NOMO-1 (cell line): ENCODE results near the gene TEX29.

Experiments
- DNase-seq, 2 experiments: peaks; one replicate each; lab custom pipeline; 2025; ENCODE audit not compliant: unreplicated experiment in 2 of 2; lab: John Stamatoyannopoulos, UW

Gene TEX29

DNA sequence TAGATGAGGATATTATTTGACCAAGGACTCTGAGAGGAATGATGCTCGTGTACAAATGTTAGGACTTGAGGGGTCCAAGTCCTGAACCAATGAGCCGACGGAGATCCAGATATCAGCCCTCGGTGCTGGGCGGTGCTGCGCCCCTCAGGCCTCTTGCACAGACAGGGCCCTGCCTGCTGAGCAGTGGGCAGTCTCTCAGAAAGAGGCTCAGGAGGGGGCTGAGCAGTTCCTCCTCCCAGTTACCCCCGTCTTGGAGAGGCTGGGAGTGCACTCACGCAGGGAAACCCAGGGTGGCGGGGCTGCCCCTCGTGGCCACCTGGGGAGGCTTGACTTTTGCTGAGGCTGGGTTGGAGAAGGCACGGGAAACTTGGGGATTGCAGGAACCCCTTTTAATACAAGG is 18.4 kb downstream of the TEX29 start:
- no peak for DNase-seq

DNA sequence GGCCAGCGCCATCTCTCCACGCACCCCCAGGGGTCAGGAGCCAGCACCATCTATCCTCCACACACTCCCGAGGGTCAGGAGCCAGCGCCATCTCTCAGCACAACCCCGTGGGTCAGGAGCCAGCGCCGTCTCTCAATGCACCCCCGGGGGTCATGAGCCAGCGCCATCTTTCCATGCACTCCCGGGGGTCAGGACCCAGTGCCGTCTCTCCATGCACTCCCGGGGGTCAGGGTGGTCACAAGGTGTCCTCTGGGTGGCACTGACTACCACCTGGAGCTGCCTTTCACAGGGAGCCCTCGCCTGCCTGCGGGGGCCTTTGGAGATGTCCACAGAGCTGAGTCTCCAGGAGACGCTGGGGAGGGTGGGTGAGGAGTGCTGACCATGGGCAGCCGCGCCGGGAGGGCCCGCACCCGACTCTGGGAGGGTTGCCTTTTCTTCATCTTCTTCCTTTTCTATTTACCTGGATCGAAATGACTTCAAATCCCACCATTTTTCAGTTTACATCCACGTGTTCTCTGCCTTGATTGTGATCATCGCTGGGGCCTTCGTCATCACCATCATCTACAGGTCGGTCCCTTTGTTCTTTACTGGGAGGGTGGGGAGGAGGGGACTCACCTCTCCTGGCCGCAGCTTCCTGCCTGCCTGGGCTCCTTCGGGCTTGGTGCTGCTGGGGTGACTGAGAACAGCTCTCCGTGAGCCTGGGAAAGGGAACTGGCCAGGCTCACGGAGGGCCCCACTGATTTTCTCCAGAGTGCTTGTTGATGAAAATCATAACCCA is 19.1 kb downstream of the TEX29 start:
- no peak for DNase-seq

DNA sequence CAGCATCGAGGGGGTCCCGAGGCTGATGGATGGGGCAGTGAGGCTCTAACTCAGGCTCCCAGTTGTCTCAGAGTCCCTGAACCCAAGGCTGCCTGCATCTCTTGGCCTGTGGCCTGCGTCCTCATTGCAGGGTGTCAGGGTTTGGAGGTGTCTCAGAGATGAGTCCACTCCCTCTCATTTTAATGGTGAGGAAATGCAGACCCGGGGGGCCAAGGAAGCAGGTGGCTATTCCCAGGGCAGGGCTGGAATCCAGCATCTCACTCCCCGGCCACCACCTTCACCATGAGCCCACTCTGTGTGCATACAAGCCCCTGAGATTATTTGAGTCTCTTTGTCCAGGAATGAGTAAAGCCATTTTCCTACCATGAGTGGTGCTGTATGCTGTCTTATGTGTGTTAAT is 21.4 kb downstream of the TEX29 start:
- DNase-seq: no peak

DNA sequence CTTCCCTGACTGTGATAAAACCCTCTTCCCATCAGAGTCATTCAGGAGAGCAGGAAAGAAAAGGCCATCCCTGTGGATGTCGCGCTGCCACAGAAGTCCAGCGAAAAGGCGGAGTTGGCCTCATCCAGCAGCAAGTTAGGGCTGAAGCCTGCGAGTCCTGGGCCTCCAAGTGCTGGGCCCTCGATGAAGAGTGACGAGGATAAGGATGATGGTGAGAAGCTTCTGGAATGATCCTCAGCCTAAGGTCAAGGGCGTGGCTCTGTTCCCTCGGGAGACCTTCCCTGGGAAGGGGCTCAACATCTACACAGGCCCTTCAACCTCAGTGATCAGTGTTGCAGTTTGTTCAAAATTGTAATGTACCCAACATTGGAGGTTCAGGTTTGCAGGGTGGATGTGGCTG is 22.3 kb downstream of the TEX29 start:
- no peak for DNase-seq

DNA sequence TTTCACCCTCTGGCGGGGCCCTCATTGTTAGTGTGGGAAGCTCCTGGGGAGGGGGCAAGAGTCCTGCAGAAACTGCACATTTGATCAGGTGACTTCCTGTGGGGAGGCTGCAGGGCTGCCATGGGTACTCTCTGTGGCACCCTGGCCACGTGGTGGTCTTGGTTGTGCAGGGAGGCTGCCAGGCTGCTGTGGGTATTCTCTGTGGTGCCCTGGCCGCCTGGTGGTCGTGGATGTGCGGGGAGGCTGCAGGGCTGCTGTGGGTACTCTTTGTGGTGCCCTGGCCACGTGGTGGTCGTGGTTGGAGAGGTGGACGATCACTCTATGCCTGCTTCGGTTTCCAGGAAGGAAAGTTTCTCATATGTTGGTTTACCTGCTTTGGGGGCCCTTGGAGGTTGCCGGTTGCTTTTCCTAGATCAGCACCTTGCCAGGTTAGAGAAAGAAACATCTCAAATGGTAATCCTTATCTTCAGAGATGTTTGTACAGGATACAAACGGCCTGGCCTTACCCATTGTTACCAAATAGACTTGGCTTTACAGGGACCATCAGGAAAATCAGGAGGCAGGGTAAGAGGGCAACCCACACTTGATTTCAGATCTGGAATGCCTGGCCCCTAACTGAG is 22.9 kb downstream of the TEX29 start:
- DNase-seq: no peak

DNA sequence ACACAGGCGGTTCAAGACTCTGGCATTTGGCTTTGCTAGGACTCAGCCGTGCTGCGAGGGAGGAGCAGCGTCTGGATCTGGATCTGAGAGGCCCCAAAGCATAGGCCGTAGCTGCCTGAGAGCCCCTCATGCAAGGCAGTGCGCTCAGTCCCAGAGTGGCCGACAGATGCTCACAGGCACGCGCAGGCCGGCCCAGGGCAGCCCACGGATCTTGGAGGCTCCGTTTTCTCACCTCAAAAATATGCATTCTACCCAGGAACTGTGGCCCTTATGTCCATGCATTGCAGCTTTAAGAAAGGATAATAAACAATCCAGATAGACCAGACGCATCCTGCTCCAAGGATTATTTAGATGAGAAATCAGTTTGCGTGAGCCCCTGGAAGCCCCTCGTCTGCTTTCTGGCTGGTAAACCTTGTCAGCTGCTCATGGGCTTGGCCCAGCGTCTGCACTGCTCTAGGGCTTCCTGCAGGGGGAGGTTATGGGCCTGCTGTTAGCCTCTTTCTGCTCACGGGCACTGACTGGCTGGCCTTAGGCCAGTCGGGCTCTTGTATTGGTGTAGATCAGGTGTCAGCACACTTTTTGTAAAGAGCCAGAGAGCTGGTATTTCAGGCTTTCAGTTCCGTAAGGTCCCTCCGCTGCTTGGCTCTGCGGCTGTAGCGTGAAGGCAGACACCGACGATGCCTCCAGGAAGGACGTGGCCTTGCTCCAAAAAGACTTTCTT is 24.2 kb downstream of the TEX29 start:
- no peak for DNase-seq

DNA sequence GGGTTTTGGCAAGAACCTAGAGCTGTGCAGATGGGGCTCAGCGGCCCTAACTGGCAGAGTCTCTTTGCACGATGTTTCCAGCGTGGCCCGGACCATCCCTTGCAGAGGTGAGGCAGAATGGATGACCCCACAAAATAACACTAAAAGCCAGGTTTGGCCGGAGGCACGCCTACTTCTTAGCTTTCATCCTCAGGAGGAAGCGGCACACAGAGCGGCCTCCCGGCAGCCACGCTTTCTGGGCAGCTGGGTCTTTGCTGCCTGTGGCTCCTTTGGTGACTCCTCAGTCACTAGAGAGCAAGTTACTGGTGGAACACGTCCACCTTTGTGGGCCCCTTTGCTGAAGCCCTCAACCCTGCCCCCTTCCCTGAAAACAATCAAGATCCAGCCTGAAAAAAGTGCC is 25.2 kb downstream of the TEX29 start:
- no peak for DNase-seq

DNA sequence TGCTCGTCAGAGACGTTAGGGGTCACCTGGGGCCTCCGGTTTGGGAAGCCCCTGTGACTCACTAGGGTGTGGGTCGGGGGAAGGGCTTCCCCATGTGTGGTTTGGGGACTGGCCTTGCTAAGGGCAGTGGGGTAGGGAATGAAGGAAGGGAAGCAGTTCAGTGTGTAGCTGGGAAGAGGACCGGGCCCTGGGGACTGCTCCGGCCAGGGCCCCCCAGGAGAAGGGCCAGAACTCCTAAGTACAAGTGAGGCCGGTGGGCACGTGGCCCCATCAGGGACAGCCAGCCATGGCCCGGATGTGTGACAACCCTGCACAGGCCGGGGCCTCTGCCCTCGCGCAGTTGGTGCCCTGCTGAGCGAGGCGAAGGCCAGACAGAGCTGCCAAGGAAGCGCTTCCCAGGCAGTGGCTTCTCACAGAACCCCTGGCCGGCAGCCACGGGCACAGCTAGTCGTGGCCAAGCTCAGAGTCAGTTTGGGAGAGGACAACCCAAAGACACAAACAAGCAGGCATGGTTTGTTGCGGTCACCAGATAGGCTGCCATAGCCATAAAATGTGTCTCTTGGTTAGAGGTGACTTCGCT is 25.7 kb downstream of the TEX29 start:
- DNase-seq: no peak

DNA sequence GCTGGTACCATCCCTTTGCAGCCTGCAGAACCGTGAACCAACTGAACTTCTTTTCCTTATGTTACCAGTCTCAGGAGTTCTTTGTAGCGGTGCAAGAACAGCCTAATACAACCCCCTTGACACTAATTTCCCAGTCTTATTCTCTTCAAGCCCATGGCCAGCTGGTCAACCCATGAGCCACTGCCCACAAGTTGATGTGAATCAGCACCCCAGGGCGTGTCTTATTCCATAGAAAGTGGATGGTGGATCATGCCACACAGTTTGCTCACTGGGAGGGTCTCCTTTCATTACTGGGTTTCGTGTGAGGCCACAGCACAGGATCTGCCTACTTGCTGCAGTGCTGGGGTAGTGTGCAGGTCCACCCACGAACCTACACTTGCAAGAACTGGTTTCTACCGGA is 27.0 kb downstream of the TEX29 start:
- no peak for DNase-seq

DNA sequence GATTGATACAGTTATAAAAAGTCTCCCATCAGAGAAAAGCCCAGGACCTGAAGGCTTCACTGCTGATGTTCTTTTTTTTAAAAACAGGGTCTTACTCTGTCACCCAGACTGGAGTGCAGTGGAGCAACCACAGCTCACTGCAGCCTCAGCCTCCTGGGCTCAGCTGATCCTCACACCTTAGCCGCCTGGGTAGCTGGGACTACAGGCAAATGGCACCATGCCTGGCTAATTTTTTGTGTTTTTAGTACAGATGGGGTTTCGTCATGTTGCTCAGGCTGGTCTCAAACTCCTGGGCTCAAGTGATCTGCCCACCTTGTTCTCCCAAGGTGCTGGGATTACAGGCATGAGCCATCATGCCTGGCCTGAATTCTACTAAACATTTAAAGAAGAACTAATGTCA is 33.1 kb downstream of the TEX29 start:
- no peak for DNase-seq

DNA sequence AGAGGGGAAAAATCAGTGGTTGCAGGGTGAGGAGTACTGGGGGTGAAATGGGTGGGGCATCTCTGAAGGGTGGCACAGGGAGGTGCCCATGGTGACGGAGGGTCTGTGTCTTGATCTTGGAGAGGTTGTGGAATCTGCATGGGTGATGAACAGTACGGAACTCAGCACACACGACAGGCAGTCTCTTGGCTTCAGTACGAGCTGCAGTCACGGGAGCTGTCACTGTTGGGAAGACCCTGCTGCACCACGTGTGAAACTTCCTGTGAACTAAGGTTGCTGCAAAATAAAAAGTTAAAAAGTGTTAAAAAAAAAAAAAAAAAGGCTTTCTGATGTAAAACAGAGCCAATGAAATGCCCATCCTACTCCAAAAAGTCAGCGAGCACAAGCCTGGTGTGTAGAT is 34.3 kb downstream of the TEX29 start:
- DNase-seq: no peak

DNA sequence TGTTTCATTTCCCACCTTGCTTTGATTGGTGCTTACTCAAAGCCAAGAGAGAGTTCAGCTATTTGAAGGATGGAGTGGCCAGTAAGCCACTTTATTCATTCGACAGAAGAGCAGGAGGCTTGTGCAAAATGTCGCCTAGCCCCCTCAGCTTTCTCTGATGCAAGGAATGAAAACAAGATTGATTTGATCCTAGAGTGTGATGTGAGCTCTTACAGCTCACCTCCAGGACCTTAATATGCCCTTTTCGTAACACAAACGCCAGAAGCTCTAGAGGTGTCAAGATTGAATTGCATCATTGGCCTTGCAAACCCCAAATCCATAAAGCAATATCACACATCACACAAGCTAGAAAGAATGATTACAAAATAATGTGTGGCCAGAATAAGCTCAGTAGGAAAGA is 36.4 kb downstream of the TEX29 start:
- no peak for DNase-seq

DNA sequence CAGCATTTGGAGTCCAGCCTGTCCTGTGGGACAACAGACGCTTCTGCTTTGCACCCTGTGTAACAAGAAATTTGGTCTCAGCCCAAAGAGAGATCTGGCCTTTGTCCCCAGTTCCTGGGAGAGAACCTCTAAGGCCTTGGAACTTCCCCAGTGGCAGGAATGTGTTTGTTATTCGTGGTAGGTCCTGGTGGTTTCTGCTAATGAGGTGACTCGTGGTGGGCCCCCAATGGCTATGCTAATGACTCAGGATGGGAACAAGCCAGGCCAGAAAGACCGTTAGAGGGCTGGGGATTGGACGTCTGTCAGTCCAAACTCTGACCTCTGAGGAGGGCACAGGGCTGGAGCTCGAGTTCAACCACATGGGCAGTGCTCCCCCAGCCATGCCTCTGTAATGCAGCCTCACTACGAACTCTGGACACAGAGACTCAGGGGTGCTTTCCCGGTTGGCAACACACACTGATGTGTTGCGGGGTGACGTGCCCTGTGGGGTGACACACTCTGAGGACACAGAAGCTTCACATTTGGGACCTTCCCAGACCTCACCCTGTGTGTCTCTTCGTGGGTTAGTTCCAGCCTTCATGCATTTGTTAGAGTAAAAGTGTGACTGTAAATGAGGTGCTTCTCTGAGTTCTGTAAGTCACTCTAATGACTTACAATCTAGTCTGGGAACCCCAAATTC is 38.9 kb downstream of the TEX29 start:
- DNase-seq: no peak

DNA sequence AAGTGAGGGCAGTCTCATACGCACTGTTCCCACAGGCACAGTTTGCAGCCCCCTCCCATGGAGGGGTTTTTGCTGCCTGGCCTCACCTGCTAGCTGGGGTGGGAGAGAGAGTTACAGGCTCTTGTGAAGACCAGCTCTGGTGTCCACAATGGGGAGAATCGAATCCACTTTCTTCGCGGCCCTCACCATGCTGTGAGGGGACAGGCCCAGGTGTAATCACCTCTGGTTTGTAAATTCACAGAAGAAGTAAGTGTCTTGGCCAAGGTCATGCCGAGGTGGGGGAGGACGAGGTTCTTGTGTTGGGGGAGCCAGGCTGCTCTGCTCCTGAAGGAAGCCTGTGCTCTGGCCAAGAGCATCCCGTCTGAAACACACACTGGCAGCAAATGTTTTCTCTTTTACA is 39.5 kb downstream of the TEX29 start:
- DNase-seq: no peak

DNA sequence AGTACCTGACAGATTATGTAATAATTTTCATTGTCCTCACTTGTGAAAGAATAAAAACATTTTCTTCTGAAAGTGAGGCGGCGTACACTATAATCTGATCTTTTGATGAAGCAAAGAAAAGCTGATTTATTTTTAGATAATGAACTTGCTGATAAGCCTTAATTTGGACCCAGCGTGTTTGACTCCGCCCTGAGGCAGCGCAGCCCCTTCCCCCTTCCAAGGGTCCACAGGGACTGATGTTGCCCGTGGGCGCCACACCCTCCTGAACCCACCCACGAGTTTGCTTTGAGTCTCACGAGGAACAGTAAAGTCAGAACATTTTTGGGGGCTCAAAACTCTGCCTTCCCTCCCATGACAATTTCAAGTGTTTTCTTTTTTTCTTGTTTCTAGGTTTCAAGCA is 40.0 kb downstream of the TEX29 start:
- no peak for DNase-seq

DNA sequence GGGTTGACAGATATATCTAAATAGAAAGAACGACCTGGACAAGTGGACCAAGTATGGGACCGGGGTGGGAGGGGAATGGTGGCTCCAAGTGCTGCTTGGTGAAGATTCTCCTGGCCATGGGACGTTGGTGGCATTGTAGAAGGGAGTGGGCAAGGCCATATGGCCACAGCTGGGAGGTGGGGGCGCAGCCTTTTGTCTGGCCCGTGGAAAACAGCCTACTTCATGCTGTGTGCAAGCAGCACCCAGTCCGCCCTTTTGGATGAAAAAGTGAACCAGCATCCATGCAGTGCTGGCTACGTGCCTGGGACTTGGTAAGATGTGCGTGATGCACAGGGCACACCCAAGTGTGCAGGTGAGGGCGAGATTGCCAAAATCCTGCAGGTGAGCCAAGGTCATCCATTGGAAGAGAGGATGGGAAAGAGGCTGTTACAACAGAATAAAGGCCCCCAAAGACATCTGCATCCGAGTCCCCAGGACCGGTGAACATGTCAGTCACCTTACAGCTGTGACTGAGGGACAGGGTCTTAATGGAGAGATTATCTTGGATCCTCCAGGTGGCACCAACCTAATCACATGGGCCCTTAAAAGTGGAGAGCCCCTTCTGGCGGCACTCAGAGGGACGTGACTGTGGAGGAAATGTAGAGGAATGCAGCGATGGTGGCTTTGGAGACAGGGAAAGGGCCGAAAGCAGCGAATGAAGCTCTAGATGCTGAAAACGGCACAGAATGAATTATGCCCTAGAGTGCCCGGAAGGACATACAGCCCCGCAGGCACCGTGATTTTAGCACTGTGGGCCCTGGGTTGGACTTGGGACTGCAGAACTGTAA is 40.8 kb downstream of the TEX29 start:
- DNase-seq: no peak

DNA sequence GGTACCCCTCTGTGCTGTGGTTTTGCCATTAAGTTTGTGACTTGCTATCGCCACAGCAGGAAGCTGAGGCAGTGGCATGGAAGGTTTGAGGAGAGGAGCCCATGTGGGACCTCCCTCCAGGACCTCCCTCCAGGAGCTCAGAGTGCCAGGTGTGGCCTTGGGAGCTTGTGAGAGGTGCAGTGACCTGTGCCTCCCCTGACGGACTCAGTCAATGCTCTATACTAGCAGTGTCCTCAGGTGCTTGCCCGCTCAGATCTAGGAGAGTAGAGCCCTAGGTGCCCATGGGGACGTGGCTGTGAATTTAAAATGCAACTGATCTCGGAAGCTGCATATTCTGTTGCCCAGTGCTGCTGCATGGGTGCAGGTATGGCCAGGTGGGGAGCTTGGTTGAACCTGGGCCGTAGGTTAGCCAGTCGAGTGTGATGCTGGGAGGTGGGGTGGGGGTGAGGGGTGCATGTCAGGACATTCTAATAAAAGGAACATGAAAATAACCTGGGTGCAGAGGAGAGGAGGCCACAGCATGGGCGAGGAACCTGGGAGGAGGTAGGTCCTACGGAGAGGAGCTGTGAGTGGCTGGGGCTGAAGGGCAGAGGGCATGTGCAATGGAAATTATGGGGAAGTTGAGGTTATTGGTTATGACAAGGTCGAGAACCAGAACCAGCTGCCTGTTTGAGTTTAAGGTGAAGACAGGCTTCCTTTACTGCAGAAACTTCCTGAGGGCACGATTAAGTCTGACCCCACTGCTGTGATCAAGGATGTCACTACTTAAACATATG is 41.6 kb downstream of the TEX29 start:
- peak in 1 of 2 experiments; percentile 1 for DNase-seq

DNA sequence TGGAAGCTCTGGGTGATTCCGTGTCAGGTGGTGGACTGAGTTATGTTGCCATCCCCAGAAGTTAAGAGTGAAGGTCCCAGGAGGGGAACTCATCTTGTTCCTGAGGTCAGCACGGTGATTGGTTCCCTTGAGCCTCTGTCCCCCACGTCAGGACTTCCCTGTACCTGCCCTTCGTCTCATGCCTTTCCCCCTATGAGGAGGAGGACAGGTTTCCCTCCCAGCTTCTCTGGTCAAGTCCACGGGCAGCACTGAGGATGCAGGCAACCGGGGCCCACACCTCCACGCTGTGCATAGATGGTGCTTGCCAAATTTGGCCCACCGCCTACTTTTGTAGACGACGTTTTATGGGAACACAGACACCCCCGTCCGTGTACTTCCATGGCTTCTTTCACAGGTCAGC is 42.7 kb downstream of the TEX29 start:
- no peak for DNase-seq

DNA sequence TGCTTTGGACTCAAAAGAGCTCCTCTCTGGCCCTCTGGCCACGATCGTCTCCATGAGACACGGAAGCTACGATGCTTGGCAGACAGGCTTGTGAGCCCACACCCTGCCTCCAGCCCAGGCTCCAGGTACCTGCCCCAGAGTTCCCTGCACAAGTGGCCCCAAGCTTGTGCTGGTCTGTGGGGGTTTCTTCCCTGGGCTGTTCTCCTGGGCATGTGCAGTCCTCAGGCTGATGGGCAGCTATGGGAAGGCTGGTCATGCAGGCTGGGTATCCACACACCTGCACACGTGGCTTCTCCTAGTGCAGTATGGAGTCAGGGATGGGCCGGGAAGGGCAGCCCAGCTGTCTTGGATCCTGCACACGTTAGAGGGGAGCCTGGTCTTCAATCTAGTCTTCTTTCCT is 43.1 kb downstream of the TEX29 start:
- DNase-seq: no peak
